Stimulated activated CD8-positive, alpha-beta memory T cell treated with anti-CD3 and anti-CD28 coated beads, Interleukin-15, amount 100 ng/mL, for 4 hours (primary cell): ENCODE measurements around the gene CYP2R1.
"Not testable (repeated sequence)": the region's sequence is repeated elsewhere in the genome, so short reads cannot be mapped to it uniquely, and the experiment has no call there.

ENCODE experiments used
- DNase-seq, 2 donors: peaks; one replicate each; pipeline ENCODE4 v3.0.0-alpha.2; 2020; ENCODE audit warnings: low read depth in 2 of 2

Gene CYP2R1

DNA sequence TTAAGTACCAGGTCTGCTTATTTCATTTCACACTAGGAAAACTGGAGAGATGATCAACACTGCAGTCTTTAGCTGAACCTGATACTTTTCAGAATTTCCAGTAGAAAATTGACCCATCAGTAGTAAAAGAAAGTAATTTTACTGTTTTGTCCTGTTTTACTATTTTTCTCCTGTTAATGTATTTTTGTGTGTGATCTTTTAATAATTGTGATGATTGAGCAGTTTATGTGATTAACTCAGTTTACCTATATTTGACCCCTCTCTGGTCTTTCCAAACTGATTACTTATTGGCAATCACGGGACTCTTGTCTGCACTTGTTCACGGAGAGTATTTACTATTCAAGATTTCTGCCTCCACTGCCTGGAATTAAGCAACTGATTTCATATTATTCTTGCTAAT, 546 bp upstream of the CYP2R1 start:
- DNase-seq, result no peak

- peak; percentile 78 to 82 for DNase-seq
Observed at GRCh38 chr11:14891143-14892035, 642 bp downstream of the CYP2R1 start.

DNA sequence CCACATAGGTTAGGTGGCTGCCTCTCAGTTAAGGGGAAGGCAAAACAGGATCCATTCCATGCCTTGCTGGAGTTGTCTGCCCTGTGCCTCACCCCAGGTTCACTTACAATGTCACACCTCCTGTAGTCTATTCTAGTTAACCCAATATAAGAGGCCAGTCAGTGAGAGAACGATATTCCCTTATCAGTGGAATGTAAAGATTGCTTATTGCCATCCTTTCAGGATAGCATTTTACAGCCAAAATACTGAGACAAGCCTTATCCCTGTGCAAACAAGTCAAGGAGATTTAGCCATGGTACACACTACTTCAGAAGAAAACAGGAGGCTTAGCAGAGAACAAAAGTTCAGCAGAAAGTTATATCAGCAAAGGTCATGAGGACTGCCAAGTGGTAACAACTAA, 5.5 kb downstream of the CYP2R1 start:
- DNase-seq, result no peak

DNA sequence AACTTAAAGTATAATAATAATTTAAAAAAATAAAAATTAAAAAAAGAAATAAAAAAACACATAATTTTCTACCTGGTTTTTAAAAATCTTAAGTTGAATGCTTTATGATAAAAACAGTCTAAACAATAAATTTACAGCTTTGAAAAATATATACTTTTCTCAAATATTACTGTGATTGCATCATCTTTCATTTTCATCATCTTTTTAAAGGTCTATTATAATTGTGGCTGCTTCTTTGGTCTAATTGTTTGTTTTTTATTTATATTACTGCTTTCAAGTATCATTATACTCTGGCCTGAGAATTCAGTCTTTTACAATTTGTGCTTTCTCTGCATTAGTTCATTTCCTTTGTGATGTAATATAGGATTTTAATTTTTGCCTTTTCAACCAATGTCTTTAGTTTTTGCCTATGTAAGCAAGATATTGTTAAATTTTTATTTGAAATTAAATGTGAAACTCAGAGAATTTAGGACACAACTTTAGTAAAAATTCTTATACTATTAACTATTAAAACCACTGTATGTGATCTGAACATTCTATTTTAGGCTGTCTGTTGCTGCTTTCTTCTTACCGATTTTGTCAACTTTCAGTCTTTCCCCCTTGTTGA, 7.3 kb downstream of the CYP2R1 start:
- DNase-seq, result no peak

DNA sequence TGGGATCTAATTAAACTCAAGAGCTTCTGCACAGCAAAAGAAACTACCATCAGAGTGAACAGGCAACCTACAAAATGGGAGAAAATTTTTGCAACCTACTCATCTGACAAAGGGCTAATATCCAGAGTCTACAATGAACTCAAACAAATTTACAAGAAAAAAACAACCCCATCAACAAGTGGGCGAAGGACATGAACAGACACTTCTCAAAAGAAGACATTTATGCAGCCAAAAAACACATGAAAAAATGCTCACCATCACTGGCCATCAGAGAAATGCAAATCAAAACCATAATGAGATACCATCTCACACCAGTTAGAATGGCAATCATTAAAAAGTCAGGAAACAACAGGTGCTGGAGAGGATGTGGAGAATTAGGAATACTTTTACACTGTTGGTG, 8.3 kb downstream of the CYP2R1 start:
- not testable (repeated sequence) for DNase-seq

DNA sequence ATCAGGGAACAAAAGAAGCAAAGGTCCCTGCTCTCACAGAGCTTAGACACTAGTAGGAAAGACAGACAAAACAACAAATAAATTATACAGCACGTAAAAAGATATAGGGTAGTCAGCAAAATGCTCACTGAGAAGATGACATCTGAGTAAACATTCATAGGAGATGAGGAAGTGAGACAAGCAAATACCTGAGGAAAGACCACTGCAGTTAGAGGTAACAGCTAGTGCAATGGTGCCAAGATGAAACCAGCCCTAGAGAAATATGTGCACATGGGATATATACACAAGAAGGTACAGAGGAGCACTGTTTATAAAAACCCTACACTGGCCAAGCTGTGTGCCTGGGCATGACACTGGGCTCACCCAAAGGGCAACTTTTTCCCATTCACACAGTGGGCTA, 9.8 kb downstream of the CYP2R1 start:
- no peak for DNase-seq

DNA sequence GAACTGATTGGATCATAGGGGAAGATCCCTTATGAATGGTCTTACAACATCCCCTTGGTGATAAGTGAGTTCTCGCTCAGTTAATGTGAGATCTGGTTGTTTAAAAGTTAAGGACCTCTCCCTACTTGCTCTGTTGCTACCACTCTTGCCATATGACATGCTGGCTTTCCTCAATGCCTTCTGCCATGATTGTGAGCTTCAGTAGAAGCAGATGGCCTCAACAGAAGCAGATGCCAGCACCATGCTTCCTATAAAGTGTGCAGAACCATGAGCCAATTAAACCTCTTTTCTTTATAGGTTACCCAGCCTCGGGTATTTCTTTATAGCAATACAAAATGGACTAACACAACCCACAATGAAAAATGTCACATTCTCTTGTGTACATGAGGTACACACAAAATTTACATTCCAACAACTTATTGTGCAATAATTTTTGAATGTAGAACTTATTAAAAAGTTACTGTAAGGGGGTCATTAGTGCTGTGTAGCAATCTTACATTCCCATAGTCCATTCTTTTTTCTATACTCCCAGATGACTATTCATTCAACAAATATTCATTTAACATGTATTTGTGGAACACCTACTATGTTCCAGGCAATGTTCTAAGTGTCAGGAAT, 10.3 kb downstream of the CYP2R1 start:
- DNase-seq, result no peak

- DNase-seq, result no peak
Observed at GRCh38 chr11:14875163-14875562, 16.9 kb downstream of the CYP2R1 start.

DNA sequence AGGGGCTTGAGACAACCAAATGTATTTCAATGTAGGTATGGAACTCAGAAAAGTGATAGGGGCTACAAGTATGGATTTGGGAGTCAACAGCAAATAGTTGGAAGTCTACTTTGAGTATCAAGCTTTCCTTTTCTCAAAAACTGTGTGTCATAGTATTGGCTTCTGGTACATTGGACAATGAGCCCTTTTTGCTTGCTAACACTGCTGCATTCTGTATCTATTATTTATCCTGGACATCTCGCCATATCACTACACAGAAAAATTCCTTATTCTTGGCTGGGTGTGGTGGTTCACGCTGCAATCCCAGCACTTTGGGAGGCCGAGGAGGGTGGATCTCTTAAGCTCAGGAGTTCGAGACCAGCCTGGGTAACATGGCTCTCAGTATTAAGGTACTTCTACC, 18.4 kb downstream of the CYP2R1 start:
- DNase-seq, result no peak

GRCh38 chr11:14872032-14872431, 20.0 kb downstream of the CYP2R1 start:
- DNase-seq, result no peak

DNA sequence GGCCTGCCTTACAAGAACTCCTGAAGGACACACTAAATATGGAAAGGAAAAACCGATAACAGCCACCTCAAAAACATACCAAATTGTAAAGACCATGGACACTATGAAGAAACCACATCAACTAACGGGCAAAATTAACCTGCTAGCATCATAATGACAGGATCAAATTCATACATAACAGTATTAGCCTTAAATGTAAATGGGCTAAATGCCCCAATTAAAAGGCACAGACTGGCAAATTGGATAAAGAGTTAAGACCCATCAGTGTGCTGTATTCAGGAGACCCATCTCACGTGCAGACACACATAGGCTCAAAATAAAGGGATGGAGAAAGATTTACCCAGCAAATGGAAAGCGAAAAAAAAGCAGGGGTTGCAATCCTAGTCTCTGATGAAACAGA, 28.3 kb downstream of the CYP2R1 start:
- not testable (repeated sequence) for DNase-seq

DNA sequence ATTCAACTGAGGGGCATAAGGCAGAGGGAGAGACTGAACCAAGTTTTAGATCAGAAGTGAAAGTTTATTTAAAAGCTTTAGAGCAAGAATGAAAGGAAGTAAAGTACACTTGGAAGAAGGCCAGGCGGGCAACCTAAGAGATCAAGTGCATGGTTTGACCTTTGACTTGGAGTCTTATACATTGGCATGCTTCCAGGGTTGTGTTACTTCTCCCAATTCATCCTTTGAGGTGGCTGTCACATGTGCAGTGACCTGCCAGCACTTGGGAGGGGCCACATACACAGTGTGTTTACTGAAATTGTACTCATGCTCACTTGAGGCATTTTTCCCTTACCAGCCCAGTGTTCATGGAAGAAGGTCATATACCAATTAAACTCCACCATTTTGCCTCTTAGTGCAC, 30.4 kb downstream of the CYP2R1 start:
- no peak for DNase-seq

DNA sequence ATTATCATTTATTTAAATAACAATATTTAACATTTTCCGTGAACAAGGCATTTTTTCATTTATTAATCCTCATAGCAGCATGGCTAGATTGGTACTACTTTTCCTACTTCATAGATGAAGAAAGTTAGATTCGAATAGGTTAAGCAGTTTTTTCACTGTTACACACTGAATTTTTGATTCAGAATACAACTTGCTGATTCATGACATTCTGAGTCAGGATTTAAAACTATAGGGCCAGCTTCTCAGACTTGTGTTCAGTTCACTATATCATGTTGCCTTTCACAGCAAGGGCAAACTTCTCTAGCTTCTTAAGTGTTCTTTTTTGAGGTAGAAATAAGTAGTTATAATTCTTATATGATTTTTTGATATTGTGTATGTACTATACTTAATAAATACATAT, 31.5 kb downstream of the CYP2R1 start:
- DNase-seq, result no peak

- DNase-seq, result no peak
Observed at GRCh38 chr11:14858404-14858803, 33.6 kb downstream of the CYP2R1 start.

DNA sequence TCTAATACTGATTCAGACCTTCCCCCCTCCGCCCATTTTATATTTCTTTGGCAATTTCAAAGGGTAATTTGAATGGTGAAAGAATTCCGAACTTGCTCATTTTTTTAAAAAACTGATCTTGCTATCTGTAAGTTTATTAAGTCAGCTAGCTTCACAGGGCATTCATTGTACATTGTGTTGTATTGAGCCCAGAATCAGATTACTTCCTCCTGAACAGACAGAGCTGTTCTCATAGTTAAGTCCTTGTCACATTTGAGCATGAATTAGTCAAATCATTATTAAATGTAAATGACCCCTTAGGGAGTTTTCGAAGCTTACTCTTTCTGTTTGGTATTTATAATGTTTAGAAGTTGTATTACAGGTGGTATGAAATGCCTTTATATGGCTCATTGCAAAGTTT, 34.4 kb downstream of the CYP2R1 start:
- no peak for DNase-seq

DNA sequence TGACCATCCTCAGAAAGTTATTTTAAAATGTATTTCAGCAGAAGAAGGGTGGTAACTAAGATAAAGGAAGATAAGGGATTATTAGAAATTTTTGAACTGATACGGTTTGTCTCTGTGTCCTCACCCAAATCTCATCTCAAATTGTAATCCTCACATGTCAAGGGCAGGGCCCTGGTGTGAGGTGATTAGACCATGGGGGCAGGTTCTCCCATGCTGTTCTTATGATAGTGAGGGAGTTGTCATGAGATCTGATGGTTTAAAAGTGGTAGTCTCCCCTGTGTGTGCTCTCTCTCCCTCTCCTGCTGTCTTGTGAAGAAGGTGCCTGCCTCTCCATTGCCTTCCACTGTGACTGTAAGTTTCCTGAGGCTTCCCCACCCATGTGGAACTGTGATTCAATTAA, 36.1 kb downstream of the CYP2R1 start:
- no peak for DNase-seq

- no peak for DNase-seq
Observed at GRCh38 chr11:14854057-14854456, 38.0 kb downstream of the CYP2R1 start.

DNA sequence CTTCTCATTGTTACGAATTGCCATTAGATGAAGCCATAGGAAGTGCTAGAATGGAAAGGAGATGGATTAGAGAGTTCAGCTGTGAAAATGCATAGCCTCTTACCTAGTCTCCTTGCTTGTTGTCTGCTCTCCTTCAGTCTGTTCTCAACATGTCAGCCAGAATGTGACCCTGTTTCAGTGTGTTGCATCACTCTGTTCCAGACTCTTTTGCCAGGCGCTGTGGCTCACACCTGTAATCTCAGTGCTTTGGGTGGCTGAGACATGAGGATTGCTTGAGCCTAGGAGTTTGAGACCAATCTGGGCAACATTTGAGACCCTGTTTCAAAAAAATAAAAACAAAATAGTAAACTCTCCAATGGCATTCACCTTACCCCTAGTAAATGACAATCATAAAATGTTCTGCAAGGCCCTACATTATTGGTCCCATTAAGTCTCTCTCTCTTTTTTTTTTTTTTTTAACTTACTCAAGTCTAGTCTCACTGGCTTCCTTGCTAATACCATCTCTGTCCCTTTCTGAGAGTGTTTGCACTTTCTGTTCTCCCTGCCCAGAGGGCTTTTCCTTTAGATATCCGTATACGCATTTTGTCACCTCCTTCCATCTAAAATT, 39.4 kb downstream of the CYP2R1 start:
- DNase-seq, result no peak

DNA sequence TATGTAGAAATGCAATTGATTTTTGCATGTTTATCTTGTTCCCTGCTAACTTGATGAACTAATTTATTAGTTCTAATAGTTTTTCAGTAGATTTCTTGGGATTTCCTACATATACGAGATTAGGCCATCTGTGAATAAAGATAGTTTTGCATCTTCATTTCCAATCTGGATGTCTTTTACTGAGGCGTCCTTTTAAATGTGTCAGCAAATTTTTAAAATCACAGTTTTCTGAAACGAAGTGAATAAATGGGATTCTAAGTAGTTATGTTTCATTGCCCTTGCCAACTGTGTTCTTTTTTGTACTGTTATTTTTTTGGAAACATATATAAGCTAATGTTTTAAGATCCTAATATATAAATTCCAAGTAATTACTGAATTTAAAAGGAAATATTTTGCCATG, 50.0 kb downstream of the CYP2R1 start:
- no peak for DNase-seq

GRCh38 chr11:14835496-14836492, 56.2 kb downstream of the CYP2R1 start:
- DNase-seq, result no peak
